ENCODE data around the gene ACADVL. TPM values are rescaled to one million over a fixed set of nuclear protein-coding genes. Genes with fewer than 3 reads are reported as not detected.
A peak's percentile ranks its signal among the peaks of the same experiment; 100 is the strongest.

ACADVL gene
- total and polyA plus RNA-seq, 4 donors, result 158 to 774 (median 545) TPM

- TF ChIP-seq, protein P1, sequence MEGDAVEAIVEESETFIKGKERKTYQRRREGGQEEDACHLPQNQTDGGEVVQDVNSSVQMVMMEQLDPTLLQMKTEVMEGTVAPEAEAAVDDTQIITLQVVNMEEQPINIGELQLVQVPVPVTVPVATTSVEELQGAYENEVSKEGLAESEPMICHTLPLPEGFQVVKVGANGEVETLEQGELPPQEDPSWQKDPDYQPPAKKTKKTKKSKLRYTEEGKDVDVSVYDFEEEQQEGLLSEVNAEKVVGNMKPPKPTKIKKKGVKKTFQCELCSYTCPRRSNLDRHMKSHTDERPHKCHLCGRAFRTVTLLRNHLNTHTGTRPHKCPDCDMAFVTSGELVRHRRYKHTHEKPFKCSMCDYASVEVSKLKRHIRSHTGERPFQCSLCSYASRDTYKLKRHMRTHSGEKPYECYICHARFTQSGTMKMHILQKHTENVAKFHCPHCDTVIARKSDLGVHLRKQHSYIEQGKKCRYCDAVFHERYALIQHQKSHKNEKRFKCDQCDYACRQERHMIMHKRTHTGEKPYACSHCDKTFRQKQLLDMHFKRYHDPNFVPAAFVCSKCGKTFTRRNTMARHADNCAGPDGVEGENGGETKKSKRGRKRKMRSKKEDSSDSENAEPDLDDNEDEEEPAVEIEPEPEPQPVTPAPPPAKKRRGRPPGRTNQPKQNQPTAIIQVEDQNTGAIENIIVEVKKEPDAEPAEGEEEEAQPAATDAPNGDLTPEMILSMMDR (IDR thresholded peaks at IDR 0.05; ENCODE audit: control extremely low read depth, extremely low read depth), result no peak
- peak overlapping the region; percentile 72 to 97 for H3K9ac ChIP-seq (ENCODE audit: insufficient read depth in 1 of 2, low read length in 2 of 2)
- no peaks in the 10 kb centered on the region for H3K9me3 ChIP-seq (ENCODE audit: control insufficient read depth in 4 of 4, insufficient read depth in 3 of 4, low read length in 3 of 4)
- ATAC-seq (ENCODE audit: insufficient read depth, low FRiP score) (no peak), DNase-seq (no peak)
- no peak overlapping the region for H3K4me3 ChIP-seq
- H3K36me3 ChIP-seq (ENCODE audit: control insufficient read depth in 4 of 4, insufficient read depth in 4 of 4, low read length in 4 of 4), result peaks cover 0 to 19% (median 10%) of the 10 kb centered on the region in 4 donors
- H3K27ac ChIP-seq (ENCODE audit: low read depth in 1 of 2, low read length in 1 of 2), result peak overlapping the region in 1 of 2 donors; percentile 88
- peaks cover 0 to 26% (median 11%) of the 10 kb centered on the region in 5 donors for H3K4me1 ChIP-seq (ENCODE audit: control insufficient read depth in 5 of 5, insufficient read depth in 5 of 5, low read length in 5 of 5)
- WGBS, 2 donors, result 74 to 87% methylated on average over 5 of the region's 5 CpGs
- H3K27me3 ChIP-seq (ENCODE audit: control insufficient read depth in 3 of 3, insufficient read depth in 3 of 3, low read length in 2 of 3), result no peaks in the 10 kb centered on the region
Observed at GRCh38 chr17:7253082-7253481, 33.3 kb downstream of the ACADVL start.

DNA sequence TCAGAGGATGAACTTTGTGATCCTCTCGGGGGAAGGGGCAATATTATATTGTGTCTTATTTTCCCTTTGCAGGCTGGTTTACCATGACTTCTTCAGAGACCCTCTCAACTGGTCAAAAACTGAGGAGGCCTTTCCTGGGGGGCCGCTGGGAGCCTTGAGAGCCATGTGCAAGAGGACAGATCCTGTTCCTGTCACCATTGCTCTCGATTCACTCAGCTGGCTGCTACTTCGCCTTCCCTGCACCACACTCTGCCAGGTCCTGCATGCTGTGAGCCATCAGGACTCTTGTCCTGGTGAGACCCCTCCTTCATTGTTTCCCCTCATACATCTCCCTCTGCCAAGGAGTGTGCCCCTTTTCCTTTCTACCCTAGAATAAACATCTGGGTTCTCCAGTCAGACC lies 34.8 kb downstream of the ACADVL start:
- H3K9ac ChIP-seq (ENCODE audit: insufficient read depth in 1 of 2, low read length in 2 of 2), result no peak overlapping the region
- WGBS, 2 donors, result 89 to 94% methylated on average over 4 of the region's 4 CpGs
- H3K27ac ChIP-seq (ENCODE audit: low read depth in 1 of 2, low read length in 1 of 2), result no peak overlapping the region
- no peaks in the 10 kb centered on the region for H3K27me3 ChIP-seq (ENCODE audit: control insufficient read depth in 3 of 3, insufficient read depth in 3 of 3, low read length in 2 of 3)
- DNase-seq, result no peak
- peaks cover 0 to 27% (median 12%) of the 10 kb centered on the region in 4 donors for H3K36me3 ChIP-seq (ENCODE audit: control insufficient read depth in 4 of 4, insufficient read depth in 4 of 4, low read length in 4 of 4)
- TF ChIP-seq, protein P1 (IDR thresholded peaks at IDR 0.05; ENCODE audit: control extremely low read depth, extremely low read depth), result no peak
- H3K4me1 ChIP-seq (ENCODE audit: control insufficient read depth in 5 of 5, insufficient read depth in 5 of 5, low read length in 5 of 5), result peaks cover 0 to 22% (median 6%) of the 10 kb centered on the region in 5 donors
- H3K4me3 ChIP-seq, result no peak overlapping the region
- no peak for ATAC-seq (ENCODE audit: insufficient read depth, low FRiP score)
- H3K9me3 ChIP-seq (ENCODE audit: control insufficient read depth in 4 of 4, insufficient read depth in 3 of 4, low read length in 3 of 4), result no peaks in the 10 kb centered on the region

GRCh38 chr17:7256766-7257456 lies 37.2 kb downstream of the ACADVL start:
- H3K4me1 ChIP-seq (ENCODE audit: control insufficient read depth in 5 of 5, insufficient read depth in 5 of 5, low read length in 5 of 5), result peaks cover 0 to 13% (median 3%) of the 10 kb centered on the region in 5 donors
- H3K4me3 ChIP-seq, result no peak overlapping the region
- peaks cover 0 to 30% (median 12%) of the 10 kb centered on the region in 4 donors for H3K36me3 ChIP-seq (ENCODE audit: control insufficient read depth in 4 of 4, insufficient read depth in 4 of 4, low read length in 4 of 4)
- DNase-seq (no peak), ATAC-seq (ENCODE audit: insufficient read depth, low FRiP score) (no peak)
- H3K27me3 ChIP-seq (ENCODE audit: control insufficient read depth in 3 of 3, insufficient read depth in 3 of 3, low read length in 2 of 3), result peaks cover 0 to 6% (median 3%) of the 10 kb centered on the region in 3 donors
- no peak overlapping the region for H3K9ac ChIP-seq (ENCODE audit: insufficient read depth in 1 of 2, low read length in 2 of 2)
- 89 to 95% methylated on average over 8 of the region's 8 CpGs for WGBS, 2 donors
- TF ChIP-seq, protein P1 (IDR thresholded peaks at IDR 0.05; ENCODE audit: control extremely low read depth, extremely low read depth), result no peak
- H3K27ac ChIP-seq (ENCODE audit: low read depth in 1 of 2, low read length in 1 of 2), result peak overlapping the region in 1 of 2 donors; percentile 10
- H3K9me3 ChIP-seq (ENCODE audit: control insufficient read depth in 4 of 4, insufficient read depth in 3 of 4, low read length in 3 of 4), result no peaks in the 10 kb centered on the region
